Gastroesophageal sphincter (tissue), 3 donors: Measurements from ENCODE around the gene HMGCS2.

ENCODE experiments used
- CTCF ChIP-seq, 4 experiments: fragments of 200-600 bp in 2 of 4; fragments of 450-650 bp in 2 of 4; sonication (generic) in 1 of 4; IDR thresholded peaks; one replicate each; pipeline ENCODE4 v1.5.1; 2017 to 2019; ENCODE audit warnings: antibody characterized with exemption in 4 of 4, mild to moderate bottlenecking in 2 of 4, moderate library complexity in 2 of 4
- EP300 ChIP-seq: sonication (generic); formaldehyde crosslinking; IDR thresholded peaks from one replicate; pipeline ENCODE4 v1.6.1; 2017; ENCODE audit warnings: antibody characterized with exemption, mild to moderate bottlenecking
- POLR2A ChIP-seq, 2 donors: fragments of 450-650 bp; IDR thresholded peaks; one replicate each; pipeline ENCODE4 v1.6.1; 2017; ENCODE audit warnings: antibody characterized with exemption in 2 of 2, mild to moderate bottlenecking in 2 of 2, moderate library complexity in 1 of 2
- POLR2AphosphoS5 ChIP-seq: sonication (generic); formaldehyde crosslinking; IDR thresholded peaks from one replicate; pipeline ENCODE4 v1.6.1; 2017; ENCODE audit warnings: antibody characterized with exemption

GRCh38 chr1:119738100-119738720 lies 30.5 kb downstream of the HMGCS2 start:
- TF ChIP-seq CTCF (IDR thresholded peaks at IDR 0.05), result no peak
- no peak for TF ChIP-seq POLR2A (IDR thresholded peaks at IDR 0.05)
- no peak for TF ChIP-seq EP300
- no peak for TF ChIP-seq POLR2AphosphoS5
